SHP77 (cell line): ENCODE data around the gene C11orf21.

Experiments
- DNase-seq, 2 experiments: peaks; one replicate each; lab custom pipeline; 2025; lab: John Stamatoyannopoulos, UW

The C11orf21 gene

GRCh38 chr11:2260491-2261364, 41.0 kb downstream of the C11orf21 start:
- no peak for DNase-seq

- DNase-seq: no peak
Measured at GRCh38 chr11:2259897-2260451, 41.7 kb downstream of the C11orf21 start.

- no peak for DNase-seq
Measured at GRCh38 chr11:2259466-2259830, 42.3 kb downstream of the C11orf21 start.

- no peak for DNase-seq
Measured at GRCh38 chr11:2258501-2259465, 42.9 kb downstream of the C11orf21 start.

GRCh38 chr11:2256951-2257700, 44.6 kb downstream of the C11orf21 start:
- no peak for DNase-seq

- DNase-seq: no peak
Measured at GRCh38 chr11:2256293-2256913, 45.3 kb downstream of the C11orf21 start.

GRCh38 chr11:2252018-2252417, 49.7 kb downstream of the C11orf21 start:
- no peak for DNase-seq

- DNase-seq: no peak
Measured at GRCh38 chr11:2251138-2251537, 50.6 kb downstream of the C11orf21 start.

GRCh38 chr11:2250485-2250884, 51.2 kb downstream of the C11orf21 start:
- DNase-seq: no peak

GRCh38 chr11:2250041-2250440, 51.7 kb downstream of the C11orf21 start:
- no peak for DNase-seq

- DNase-seq: no peak
Measured at GRCh38 chr11:2249189-2249916, 52.4 kb downstream of the C11orf21 start.

- DNase-seq: no peak
Measured at GRCh38 chr11:2248762-2249161, 53.0 kb downstream of the C11orf21 start.

- no peak for DNase-seq
Measured at GRCh38 chr11:2248242-2248641, 53.5 kb downstream of the C11orf21 start.

- DNase-seq: no peak
Measured at GRCh38 chr11:2247496-2247895, 54.2 kb downstream of the C11orf21 start.
